A549 (cell line): ENCODE measurements around the gene PCNX3.

ENCODE experiments used
- CHD4 ChIP-seq: fragments of 200-600 bp; sonication (generic); IDR thresholded peaks from 2 replicates; pipeline ENCODE4 v1.6.1; 2016; ENCODE audit warnings: antibody characterized with exemption, mild to moderate bottlenecking, borderline replicate concordance
- EP300 ChIP-seq, 2 experiments: fragments of >200 bp; sonication (Bioruptor Twin); formaldehyde crosslinking; IDR thresholded peaks; 2 replicates in 1 of 2; 3 replicates in 1 of 2; pipeline ENCODE4 v1.6.1; 2016 to 2017
- POLR2A ChIP-seq: IDR thresholded peaks from 2 replicates; pipeline ENCODE4 v1.6.1; 2012; ENCODE audit warnings: mild to moderate bottlenecking, low read length
- RAD21 ChIP-seq, 2 experiments: fragments of >200 bp in 1 of 2; sonication (Bioruptor Twin) in 1 of 2; formaldehyde crosslinking in 1 of 2; IDR thresholded peaks in 1 of 2; conservative IDR thresholded peaks in 1 of 2; 2 replicates in 1 of 2; 3 replicates in 1 of 2; pipeline ENCODE4 v1.6.1; 2012 to 2018; ENCODE audit warnings: inconsistent platforms in 1 of 2
- RARB ChIP-seq: fragments of 250-450 bp; sonication (Bioruptor Pico); IDR thresholded peaks from 2 replicates; pipeline ENCODE4 v1.8.0; 2021; ENCODE audit warnings: mild to moderate bottlenecking, moderate library complexity
- RNF2 ChIP-seq: fragments of 200-600 bp; sonication (generic); IDR thresholded peaks from 2 replicates; pipeline ENCODE4 v1.6.1; 2016; ENCODE audit warnings: low read depth, mild to moderate bottlenecking, antibody characterized with exemption, moderate library complexity, borderline replicate concordance
- SMC3 ChIP-seq: fragments of >200 bp; sonication (Bioruptor Twin); formaldehyde crosslinking; IDR thresholded peaks from 3 replicates; pipeline ENCODE4 v1.6.1; 2018; ENCODE audit warnings: inconsistent platforms
- TF ChIP-seq, protein P1 (sequence below): fragments of >200 bp; sonication (Bioruptor Twin); formaldehyde crosslinking; IDR thresholded peaks from 3 replicates; pipeline ENCODE4 v1.5.1; 2016
- TF ChIP-seq, protein P2 (sequence below): IDR thresholded peaks from 2 replicates; pipeline ENCODE4 v1.6.1; 2012

DNA sequence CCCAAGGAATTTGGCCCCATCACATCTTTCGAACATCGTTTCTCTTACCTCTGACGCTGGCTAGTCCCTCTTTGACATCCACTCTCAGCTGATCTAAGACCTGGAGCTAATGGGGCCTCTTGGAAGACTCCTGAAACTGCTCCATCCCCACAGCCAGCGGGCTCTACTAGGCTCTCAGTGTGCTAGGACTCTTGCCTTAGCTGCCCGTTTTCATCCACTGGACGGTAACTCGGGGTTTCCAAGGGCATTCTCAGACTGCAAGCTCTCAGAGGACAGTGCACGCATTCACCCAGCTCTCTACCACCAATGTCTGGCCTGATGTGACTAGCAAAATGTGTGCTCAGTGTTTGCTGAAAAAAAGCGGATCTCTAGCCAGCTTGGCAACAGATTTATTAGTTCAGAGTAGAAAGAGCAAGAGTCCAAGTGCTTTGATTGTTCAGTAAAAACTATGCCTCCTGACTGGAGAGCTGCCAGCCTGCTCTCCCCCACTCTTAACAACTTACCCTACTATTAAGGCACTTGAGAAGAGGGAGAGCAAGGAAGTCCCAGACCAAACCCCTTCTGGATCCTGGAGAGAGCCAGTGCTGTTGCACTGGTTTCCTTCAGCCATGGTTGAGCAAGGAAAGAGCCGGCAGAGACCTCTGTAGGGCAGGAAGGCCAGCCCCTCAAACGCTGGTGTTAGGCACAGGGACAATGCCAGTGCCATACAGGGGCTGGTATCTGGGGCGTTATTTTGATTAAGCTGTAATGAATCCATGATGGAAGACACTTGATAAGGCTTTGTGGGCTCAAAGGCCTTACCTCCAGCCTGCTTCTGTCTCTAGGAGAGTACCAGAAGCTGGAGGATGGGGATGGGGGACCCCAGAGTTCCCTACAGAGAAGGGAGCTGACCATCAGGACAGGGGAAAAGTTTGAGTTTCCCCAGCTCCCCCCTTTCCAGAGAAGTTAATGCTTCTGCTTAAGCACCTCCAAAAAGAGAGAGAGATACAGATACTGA is 38.0 kb downstream of the PCNX3 start:
- TF ChIP-seq RNF2 (no peak), RARB (CRISPR knock-in tag) (no peak), POLR2A (no peak), CHD4 (no peak), SMC3 (no peak), EP300 (IDR thresholded peaks at IDR 0.05) (no peak), RAD21 (conservative IDR thresholded peaks at IDR 0.05 in 1 of 2, IDR thresholded peaks at IDR 0.05 in 1 of 2) (no peak)
- TF ChIP-seq, protein P1, sequence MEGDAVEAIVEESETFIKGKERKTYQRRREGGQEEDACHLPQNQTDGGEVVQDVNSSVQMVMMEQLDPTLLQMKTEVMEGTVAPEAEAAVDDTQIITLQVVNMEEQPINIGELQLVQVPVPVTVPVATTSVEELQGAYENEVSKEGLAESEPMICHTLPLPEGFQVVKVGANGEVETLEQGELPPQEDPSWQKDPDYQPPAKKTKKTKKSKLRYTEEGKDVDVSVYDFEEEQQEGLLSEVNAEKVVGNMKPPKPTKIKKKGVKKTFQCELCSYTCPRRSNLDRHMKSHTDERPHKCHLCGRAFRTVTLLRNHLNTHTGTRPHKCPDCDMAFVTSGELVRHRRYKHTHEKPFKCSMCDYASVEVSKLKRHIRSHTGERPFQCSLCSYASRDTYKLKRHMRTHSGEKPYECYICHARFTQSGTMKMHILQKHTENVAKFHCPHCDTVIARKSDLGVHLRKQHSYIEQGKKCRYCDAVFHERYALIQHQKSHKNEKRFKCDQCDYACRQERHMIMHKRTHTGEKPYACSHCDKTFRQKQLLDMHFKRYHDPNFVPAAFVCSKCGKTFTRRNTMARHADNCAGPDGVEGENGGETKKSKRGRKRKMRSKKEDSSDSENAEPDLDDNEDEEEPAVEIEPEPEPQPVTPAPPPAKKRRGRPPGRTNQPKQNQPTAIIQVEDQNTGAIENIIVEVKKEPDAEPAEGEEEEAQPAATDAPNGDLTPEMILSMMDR = no peak
- TF ChIP-seq, protein P2, sequence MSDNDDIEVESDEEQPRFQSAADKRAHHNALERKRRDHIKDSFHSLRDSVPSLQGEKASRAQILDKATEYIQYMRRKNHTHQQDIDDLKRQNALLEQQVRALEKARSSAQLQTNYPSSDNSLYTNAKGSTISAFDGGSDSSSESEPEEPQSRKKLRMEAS = no peak
